CD4-positive, alpha-beta T cell treated with Interleukin-6 for 4 hours (primary cell): ENCODE data around the gene B4GALT1.

Experiments
- DNase-seq: peaks from one replicate; pipeline ENCODE4 v3.0.0-alpha.2; 2020; ENCODE audit warnings: mixed read lengths

The B4GALT1 gene

GRCh38 chr9:33139421-33140228, 27.5 kb downstream of the B4GALT1 start:
- no peak for DNase-seq

GRCh38 chr9:33138768-33139167, 28.4 kb downstream of the B4GALT1 start:
- no peak for DNase-seq

- DNase-seq, result no peak
Observed at GRCh38 chr9:33137781-33138264, 29.3 kb downstream of the B4GALT1 start.

- peak; percentile 24 for DNase-seq
Observed at GRCh38 chr9:33136721-33137670, 30.1 kb downstream of the B4GALT1 start.

GRCh38 chr9:33135470-33135958, 31.6 kb downstream of the B4GALT1 start:
- no peak for DNase-seq

- DNase-seq, result no peak
Observed at GRCh38 chr9:33135031-33135461, 32.1 kb downstream of the B4GALT1 start.

- DNase-seq, result no peak
Observed at GRCh38 chr9:33133186-33133585, 34.0 kb downstream of the B4GALT1 start.

GRCh38 chr9:33131790-33132772, 35.1 kb downstream of the B4GALT1 start:
- no peak for DNase-seq

GRCh38 chr9:33130961-33131789, 36.0 kb downstream of the B4GALT1 start:
- DNase-seq, result no peak

- no peak for DNase-seq
Observed at GRCh38 chr9:33129886-33130881, 37.0 kb downstream of the B4GALT1 start.

- DNase-seq, result no peak
Observed at GRCh38 chr9:33129251-33129885, 37.8 kb downstream of the B4GALT1 start.

- no peak for DNase-seq
Observed at GRCh38 chr9:33128570-33128969, 38.6 kb downstream of the B4GALT1 start.

- no peak for DNase-seq
Observed at GRCh38 chr9:33127881-33128280, 39.3 kb downstream of the B4GALT1 start.

- no peak for DNase-seq
Observed at GRCh38 chr9:33125871-33126823, 41.0 kb downstream of the B4GALT1 start.

- DNase-seq, result no peak
Observed at GRCh38 chr9:33125461-33125860, 41.7 kb downstream of the B4GALT1 start.

GRCh38 chr9:33124751-33125381, 42.3 kb downstream of the B4GALT1 start:
- no peak for DNase-seq

- no peak for DNase-seq
Observed at GRCh38 chr9:33124046-33124445, 43.1 kb downstream of the B4GALT1 start.
